HUES64 (cell line): ENCODE measurements around the gene FKBP5.

Experiments
- H3K27ac ChIP-seq: 2 replicates; pipeline ENCODE4 v1.7.0; 2013; ENCODE audit warnings: low read depth, low read length, inconsistent platforms
- H3K27me3 ChIP-seq: 2 replicates; pipeline ENCODE4 v1.6.1; 2013; ENCODE audit warnings: mild to moderate bottlenecking, low read length; ENCODE audit not compliant: insufficient read depth
- H3K36me3 ChIP-seq: 2 replicates; pipeline ENCODE4 v1.6.1; 2013; ENCODE audit warnings: mild to moderate bottlenecking, low read length; ENCODE audit not compliant: insufficient read depth
- H3K4me1 ChIP-seq: 2 replicates; pipeline ENCODE4 v1.6.1; 2013; ENCODE audit warnings: mild to moderate bottlenecking, low read length, moderate library complexity; ENCODE audit not compliant: insufficient read depth
- H3K4me3 ChIP-seq: 2 replicates; pipeline ENCODE4 v1.5.1; 2013; ENCODE audit warnings: mild to moderate bottlenecking, low read length, moderate library complexity
- H3K9ac ChIP-seq: 2 replicates; pipeline ENCODE4 v1.6.1; 2013; ENCODE audit warnings: mild to moderate bottlenecking, low read depth, low read length
- H3K9me3 ChIP-seq: 2 replicates; pipeline ENCODE4 v1.6.1; 2013; ENCODE audit warnings: low read depth, low read length; ENCODE audit not compliant: insufficient read depth
- whole genome bisulfite sequencing: fragments of 150-250, 120-280 bp; methylation state at CpG from one replicate; pipeline ENCODE4 v1.1.7; 2013; ENCODE audit warnings: missing lambda C conversion rate; 5-methylcytosine and 5-hydroxymethylcytosine counted together

Gene FKBP5

DNA sequence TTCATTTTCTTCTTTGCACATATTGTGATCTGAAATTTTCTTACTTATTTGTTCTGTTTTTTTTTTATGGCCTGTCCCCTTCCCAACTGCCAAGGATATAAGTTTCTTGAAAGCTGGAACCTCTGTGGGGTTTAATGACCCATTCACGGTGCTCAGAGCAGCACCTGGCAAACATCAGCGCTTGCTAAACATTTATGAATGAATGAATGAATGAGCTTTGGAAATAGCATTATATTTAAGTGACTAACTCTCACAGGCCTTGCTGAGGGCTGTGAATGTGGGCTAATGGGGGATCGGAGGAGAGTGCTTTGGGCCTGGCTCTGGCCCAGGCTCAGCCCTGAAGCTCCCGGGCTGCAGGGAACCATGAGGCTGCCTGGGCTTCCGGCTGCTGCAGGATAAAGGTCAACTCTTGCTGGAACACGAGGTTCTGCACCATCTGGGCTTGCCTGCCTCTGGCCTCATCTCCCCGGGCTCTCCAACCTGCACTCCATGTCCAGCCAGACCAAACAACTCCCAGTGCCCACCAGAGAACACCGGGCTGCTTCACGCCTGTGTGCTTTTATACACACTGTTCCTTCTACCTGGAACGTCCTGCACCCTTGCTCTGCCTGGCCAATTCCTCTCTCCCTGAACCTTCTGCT lies 33.5 kb upstream of the FKBP5 start:
- Histone ChIP-seq H3K27ac (no peak overlapping the region), H3K9ac (no peak overlapping the region), H3K4me1 (peaks cover 58% of the 10 kb centered on the region), H3K27me3 (peaks cover 2% of the 10 kb centered on the region; the same call in 1 of the 2 replicates), H3K9me3 (no peaks in the 10 kb centered on the region), H3K36me3 (no peaks in the 10 kb centered on the region), H3K4me3 (no peak overlapping the region)
- 88% methylated on average over 10 of the region's 10 CpGs for WGBS

DNA sequence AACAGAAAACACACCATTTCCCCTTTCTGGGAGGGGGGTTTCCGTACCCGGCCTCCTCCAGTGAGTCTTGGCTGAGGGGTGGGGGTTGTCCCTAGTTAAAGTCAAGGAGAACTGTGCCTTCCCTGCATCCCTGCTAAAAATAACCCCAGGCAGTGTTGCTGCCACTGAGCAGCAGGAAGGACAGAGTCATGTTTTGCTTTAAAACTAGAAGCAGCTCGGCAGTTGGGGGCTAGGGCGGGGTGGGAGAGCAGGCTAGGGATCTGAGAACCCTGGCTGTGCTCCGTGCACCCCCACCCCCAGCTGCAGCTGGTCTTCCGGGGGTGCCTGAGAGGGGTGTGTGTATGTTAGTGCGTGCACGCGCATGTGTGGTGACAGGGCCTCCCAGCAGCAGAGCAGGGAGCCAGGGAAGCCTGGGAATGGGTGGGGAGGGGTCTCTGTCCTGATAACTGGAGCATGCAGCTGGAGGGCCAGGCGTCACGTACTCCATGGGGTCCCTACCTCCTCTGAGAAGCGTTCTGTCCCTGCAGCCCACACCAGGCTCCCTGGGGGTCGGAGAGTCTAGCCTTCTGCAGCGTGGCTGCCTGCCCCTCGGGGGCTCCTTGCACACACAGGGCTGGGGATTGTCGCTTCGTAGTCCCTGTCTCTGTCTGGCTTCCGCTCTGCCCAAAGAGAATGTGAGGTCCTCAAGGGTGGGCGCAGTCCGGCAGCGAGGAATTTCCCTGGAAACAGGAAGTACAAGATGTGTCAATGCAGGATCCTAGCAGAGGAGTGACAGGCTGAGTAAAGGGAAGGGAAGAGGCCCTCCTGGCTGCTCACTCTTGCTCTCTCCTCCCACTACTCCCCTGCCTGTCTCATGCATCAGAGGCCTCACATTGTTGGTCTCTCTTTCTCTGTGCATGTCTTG lies 31.4 kb upstream of the FKBP5 start:
- Histone ChIP-seq H3K36me3 (no peaks in the 10 kb centered on the region), H3K9ac (peak overlapping the region; percentile 33), H3K4me3 (peak overlapping the region; percentile 5; the same call in 1 of the 2 replicates), H3K27me3 (no peaks in the 10 kb centered on the region), H3K4me1 (peaks cover 45% of the 10 kb centered on the region), H3K27ac (peak overlapping the region; percentile 48; the same call in 1 of the 2 replicates), H3K9me3 (no peaks in the 10 kb centered on the region)
- 19% methylated on average over 20 of the region's 21 CpGs for WGBS

DNA sequence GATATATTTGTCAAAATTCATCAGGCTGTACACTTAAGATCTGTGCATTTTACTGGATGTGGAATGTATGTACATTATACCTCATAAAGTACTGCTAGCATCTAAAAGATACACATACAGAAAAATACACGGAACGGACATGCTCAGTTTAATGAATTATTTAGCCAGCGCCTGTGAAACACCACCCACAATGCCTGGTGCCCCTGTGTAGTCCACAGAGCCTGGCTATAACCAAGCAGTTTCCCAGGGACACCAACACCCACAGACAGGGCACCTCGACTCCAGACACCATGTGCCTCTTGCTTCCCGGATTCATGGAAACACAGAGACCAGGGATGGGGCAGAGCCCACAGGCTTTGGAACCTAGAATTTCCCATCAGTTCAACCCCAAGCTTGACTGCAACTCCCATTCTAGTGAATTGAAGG lies 30.7 kb upstream of the FKBP5 start:
- WGBS, result 86% methylated on average over 5 of the region's 5 CpGs
- Histone ChIP-seq H3K4me3 (no peak overlapping the region), H3K27me3 (no peaks in the 10 kb centered on the region), H3K4me1 (peaks cover 44% of the 10 kb centered on the region), H3K27ac (peak overlapping the region; percentile 48; the same call in 1 of the 2 replicates), H3K36me3 (no peaks in the 10 kb centered on the region), H3K9ac (0 out of 2 replicates have a peak overlapping the region, but pooled peaks have one; percentile 16), H3K9me3 (no peaks in the 10 kb centered on the region)

- Histone ChIP-seq H3K27me3 (no peaks in the 10 kb centered on the region), H3K9ac (0 out of 2 replicates have a peak overlapping the region, but pooled peaks have one; percentile 16), H3K36me3 (no peaks in the 10 kb centered on the region), H3K4me1 (peaks cover 44% of the 10 kb centered on the region), H3K4me3 (no peak overlapping the region), H3K9me3 (no peaks in the 10 kb centered on the region), H3K27ac (peak overlapping the region; percentile 68; the same call in 1 of the 2 replicates)
- 90% methylated on average over 2 of the region's 2 CpGs for WGBS
Measured at GRCh38 chr6:35718911-35719381, 30.2 kb upstream of the FKBP5 start.

DNA sequence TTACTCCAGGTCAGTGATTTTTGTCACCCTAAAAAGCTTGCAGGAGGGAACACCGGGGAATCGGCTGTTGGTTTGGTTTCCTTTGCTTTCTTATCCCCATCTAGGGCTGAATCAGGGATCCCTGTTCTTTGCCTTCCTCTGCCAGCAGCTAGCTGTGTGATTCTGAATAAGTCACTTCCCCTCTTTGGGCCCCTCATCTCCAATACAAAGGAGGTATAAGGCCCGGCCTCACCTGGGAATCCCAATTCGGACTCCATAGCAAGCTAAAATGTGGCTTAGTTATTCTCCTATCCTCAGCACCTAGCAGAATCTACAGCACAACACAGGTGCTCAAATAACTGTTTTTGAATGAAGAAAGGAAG lies 29.6 kb upstream of the FKBP5 start:
- peak overlapping the region; percentile 22 for H3K9ac ChIP-seq

GRCh38 chr6:35717449-35718374 lies 29.0 kb upstream of the FKBP5 start:
- Histone ChIP-seq H3K9me3 (no peaks in the 10 kb centered on the region), H3K27ac (peak overlapping the region; percentile 68; the same call in 1 of the 2 replicates), H3K9ac (peak overlapping the region; percentile 22), H3K4me1 (peaks cover 44% of the 10 kb centered on the region), H3K36me3 (no peaks in the 10 kb centered on the region), H3K27me3 (no peaks in the 10 kb centered on the region), H3K4me3 (no peak overlapping the region)
- 75% methylated on average over 19 of the region's 19 CpGs for WGBS

More for the DNA sequence above, 29.6 kb upstream of the FKBP5 start:
- WGBS, result 48% methylated on average over 4 of the region's 4 CpGs
- H3K36me3 ChIP-seq, result no peaks in the 10 kb centered on the region
- no peaks in the 10 kb centered on the region for H3K9me3 ChIP-seq
- no peak overlapping the region for H3K4me3 ChIP-seq
- H3K27ac ChIP-seq, result peak overlapping the region; percentile 68; the same call in 1 of the 2 replicates
- peaks cover 44% of the 10 kb centered on the region for H3K4me1 ChIP-seq
- H3K27me3 ChIP-seq, result no peaks in the 10 kb centered on the region

GRCh38 chr6:35716798-35717197 lies 28.1 kb upstream of the FKBP5 start:
- 64% methylated on average over 2 of the region's 2 CpGs for WGBS
- Histone ChIP-seq H3K4me1 (peaks cover 44% of the 10 kb centered on the region), H3K9ac (no peak overlapping the region)

GRCh38 chr6:35713006-35713767 lies 24.5 kb upstream of the FKBP5 start:
- Histone ChIP-seq H3K4me1 (peaks cover 17% of the 10 kb centered on the region), H3K27ac (no peak overlapping the region), H3K9ac (no peak overlapping the region), H3K4me3 (no peak overlapping the region), H3K36me3 (no peaks in the 10 kb centered on the region), H3K9me3 (no peaks in the 10 kb centered on the region), H3K27me3 (no peaks in the 10 kb centered on the region)
- 82% methylated on average over 5 of the region's 7 CpGs for WGBS

More at GRCh38 chr6:35716798-35717197, 28.1 kb upstream of the FKBP5 start:
- no peak overlapping the region for H3K27ac ChIP-seq
- no peaks in the 10 kb centered on the region for H3K27me3 ChIP-seq
- no peak overlapping the region for H3K4me3 ChIP-seq
- H3K9me3 ChIP-seq, result no peaks in the 10 kb centered on the region
- H3K36me3 ChIP-seq, result no peaks in the 10 kb centered on the region

- 96% methylated on average over 7 of the region's 7 CpGs for WGBS
- Histone ChIP-seq H3K4me3 (no peak overlapping the region), H3K36me3 (no peaks in the 10 kb centered on the region), H3K27me3 (no peaks in the 10 kb centered on the region), H3K9me3 (no peaks in the 10 kb centered on the region), H3K9ac (no peak overlapping the region), H3K4me1 (0 out of 2 replicates have a peak, but pooled peaks cover 4% of the 10 kb centered on the region), H3K27ac (no peak overlapping the region)
Measured at GRCh38 chr6:35711731-35712130, 23.0 kb upstream of the FKBP5 start.

- H3K4me1 ChIP-seq, result no peaks in the 10 kb centered on the region
- 80% methylated on average over 3 of the region's 4 CpGs for WGBS
- no peaks in the 10 kb centered on the region for H3K27me3 ChIP-seq
- H3K36me3 ChIP-seq, result no peaks in the 10 kb centered on the region
- no peak overlapping the region for H3K9ac ChIP-seq
- no peak overlapping the region for H3K27ac ChIP-seq
- H3K9me3 ChIP-seq, result no peaks in the 10 kb centered on the region
- H3K4me3 ChIP-seq, result no peak overlapping the region
Measured at GRCh38 chr6:35710241-35710847, 21.6 kb upstream of the FKBP5 start.
